CD4-positive, alpha-beta T cell treated with Interleukin-21 for 1 hour (primary cell): Measurements from ENCODE around the gene PCDHA6.
"Not testable (repeated sequence)": the region's sequence is repeated elsewhere in the genome, so short reads cannot be mapped to it uniquely, and the experiment has no call there.

Source experiments
- DNase-seq: peaks from one replicate; pipeline ENCODE4 v3.0.0-alpha.2; 2020

PCDHA6 gene, protein sequence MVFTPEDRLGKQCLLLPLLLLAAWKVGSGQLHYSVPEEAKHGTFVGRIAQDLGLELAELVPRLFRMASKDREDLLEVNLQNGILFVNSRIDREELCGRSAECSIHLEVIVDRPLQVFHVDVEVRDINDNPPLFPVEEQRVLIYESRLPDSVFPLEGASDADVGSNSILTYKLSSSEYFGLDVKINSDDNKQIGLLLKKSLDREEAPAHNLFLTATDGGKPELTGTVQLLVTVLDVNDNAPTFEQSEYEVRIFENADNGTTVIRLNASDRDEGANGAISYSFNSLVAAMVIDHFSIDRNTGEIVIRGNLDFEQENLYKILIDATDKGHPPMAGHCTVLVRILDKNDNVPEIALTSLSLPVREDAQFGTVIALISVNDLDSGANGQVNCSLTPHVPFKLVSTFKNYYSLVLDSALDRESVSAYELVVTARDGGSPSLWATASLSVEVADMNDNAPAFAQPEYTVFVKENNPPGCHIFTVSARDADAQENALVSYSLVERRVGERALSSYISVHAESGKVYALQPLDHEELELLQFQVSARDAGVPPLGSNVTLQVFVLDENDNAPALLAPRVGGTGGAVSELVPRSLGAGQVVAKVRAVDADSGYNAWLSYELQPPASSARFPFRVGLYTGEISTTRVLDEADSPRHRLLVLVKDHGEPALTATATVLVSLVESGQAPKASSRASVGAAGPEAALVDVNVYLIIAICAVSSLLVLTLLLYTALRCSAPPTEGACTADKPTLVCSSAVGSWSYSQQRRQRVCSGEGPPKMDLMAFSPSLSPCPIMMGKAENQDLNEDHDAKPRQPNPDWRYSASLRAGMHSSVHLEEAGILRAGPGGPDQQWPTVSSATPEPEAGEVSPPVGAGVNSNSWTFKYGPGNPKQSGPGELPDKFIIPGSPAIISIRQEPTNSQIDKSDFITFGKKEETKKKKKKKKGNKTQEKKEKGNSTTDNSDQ

DNA sequence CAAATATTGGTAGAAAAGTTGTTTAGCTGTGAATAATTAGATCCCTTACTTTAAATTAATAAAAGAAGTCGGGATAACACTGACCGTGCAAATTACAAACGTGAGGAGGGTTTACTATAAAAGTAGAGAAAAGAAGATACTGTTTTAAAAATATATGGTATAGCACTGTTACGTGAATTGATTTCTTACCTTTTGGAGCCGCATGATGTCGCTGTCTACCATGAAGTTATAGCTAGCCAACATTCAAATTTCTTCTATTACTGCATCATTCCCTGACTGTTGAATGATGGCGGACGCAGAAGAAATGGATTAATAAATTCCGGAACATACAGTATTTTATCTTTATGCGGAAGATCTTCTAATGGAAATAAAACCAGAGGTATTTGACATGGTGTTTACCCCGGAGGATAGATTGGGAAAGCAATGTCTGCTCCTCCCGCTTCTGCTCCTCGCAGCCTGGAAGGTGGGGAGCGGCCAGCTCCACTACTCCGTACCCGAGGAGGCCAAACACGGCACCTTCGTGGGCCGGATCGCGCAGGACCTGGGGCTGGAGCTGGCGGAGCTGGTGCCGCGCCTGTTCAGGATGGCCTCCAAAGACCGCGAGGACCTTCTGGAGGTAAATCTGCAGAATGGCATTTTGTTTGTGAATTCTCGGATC lies at the start of gene PCDHA6:
PCDHA6 (plus strand) TSS at position 257 of the 658 bp plus-strand sequence; CDS start at position 389, 132 bp downstream.
- DNase-seq: no peak

DNA sequence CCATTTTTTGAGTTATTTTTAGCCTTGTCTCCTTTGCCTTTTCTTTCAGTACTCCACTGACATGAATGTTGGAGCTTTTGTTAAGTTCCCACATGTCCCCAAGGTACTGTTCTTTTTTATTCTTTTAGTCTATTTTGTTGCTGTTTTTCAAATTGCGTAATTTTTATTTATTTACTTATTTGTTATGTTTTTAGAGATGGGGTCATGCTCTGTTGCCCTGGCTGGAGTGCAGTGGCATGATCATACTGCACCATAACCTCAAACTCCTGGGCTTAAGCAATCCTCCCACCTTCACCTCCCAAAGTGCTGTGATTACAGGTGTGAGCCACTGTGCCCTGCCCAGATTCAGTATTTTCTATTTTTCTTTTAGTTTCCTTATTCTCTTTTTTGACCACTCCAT lies 47.2 kb upstream of the PCDHA6 start:
- DNase-seq: no peak

DNA sequence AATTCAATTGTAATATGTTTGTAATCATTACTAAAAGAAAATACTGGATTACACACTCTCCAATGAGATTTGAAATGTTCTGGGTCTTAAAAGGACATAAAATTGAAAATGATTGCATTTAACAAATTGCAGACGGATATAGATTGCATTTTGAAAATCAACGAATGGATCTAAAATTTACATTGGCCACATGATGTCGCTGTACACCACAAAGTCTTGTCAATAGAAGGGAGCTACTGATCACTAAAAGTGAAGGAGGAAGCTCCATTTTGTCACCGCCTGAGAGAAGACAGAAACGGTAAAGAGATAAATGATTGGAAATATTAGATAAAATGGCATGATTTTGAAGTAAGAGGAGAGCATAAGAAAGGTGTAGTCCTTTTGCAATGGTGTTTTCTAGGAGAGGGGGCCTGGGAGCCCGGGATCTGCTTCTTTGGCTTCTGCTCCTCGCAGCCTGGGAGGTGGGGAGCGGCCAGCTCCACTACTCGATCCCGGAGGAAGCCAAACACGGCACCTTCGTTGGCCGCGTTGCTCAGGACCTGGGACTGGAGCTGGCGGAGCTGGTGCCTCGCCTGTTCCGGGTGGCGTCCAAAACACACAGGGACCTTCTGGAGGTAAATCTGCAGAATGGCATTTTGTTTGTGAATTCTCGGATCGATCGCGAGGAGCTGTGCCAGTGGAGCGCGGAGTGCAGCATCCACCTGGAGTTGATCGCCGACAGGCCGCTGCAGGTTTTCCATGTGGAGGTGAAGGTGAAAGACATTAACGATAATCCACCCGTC lies 41.7 kb upstream of the PCDHA6 start, which contains the start of gene PCDHA1:
PCDHA1 (plus strand) TSS at position 236 of the 782 bp plus-strand sequence.
- no peak for DNase-seq

DNA sequence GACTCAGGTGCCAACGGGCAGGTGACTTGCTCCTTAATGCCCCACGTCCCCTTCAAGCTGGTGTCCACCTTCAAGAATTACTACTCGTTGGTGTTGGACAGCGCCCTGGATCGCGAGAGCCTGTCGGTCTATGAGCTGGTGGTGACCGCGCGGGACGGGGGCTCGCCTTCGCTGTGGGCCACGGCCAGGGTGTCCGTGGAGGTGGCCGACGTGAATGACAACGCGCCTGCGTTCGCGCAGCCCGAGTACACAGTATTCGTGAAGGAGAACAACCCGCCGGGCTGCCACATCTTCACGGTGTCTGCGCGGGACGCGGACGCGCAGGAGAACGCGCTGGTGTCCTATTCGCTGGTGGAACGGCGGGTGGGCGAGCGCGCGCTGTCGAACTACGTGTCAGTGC lies 40.3 kb upstream of the PCDHA6 start:
- DNase-seq: not testable (repeated sequence)

DNA sequence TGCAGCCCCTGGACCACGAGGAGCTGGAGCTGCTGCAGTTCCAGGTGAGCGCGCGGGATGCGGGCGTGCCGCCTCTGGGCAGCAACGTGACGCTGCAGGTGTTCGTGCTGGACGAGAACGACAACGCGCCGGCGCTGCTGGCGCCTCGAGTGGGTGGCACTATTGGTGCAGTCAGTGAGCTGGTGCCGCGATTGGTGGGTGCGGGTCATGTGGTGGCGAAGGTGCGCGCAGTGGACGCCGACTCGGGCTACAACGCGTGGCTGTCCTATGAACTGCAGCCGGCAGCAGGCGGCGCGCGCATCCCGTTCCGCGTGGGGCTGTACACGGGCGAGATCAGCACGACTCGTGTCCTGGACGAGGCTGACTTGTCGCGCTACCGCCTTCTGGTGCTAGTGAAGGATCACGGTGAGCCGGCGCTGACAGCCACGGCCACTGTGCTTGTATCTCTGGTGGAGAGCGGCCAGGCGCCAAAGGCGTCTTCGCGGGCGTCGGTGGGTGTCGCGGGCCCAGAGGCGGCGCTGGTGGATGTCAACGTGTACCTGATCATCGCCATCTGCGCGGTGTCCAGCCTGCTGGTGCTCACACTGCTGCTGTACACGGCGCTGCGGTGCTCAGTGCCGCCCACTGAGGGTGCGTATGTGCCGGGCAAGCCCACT lies 39.8 kb upstream of the PCDHA6 start:
- not testable (repeated sequence) for DNase-seq

DNA sequence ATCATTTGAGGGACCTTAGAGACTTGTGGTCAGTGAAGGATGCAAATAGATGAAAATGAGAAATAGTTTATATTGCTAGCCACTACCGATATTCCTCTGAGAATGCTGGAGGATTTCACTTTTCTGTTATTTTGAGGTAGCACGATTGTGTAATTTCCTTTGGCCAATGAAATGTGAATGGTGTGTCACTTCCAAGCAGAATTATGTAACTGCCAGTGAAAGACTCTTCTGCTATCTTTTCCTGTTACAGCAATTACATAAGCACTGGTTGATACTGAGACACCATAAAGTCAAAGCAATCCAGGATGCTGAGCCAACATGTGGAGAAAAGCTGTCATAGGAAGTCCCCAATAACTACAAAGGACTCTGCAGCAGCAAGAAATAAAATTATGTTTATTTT lies 36.7 kb upstream of the PCDHA6 start:
- no peak for DNase-seq

DNA sequence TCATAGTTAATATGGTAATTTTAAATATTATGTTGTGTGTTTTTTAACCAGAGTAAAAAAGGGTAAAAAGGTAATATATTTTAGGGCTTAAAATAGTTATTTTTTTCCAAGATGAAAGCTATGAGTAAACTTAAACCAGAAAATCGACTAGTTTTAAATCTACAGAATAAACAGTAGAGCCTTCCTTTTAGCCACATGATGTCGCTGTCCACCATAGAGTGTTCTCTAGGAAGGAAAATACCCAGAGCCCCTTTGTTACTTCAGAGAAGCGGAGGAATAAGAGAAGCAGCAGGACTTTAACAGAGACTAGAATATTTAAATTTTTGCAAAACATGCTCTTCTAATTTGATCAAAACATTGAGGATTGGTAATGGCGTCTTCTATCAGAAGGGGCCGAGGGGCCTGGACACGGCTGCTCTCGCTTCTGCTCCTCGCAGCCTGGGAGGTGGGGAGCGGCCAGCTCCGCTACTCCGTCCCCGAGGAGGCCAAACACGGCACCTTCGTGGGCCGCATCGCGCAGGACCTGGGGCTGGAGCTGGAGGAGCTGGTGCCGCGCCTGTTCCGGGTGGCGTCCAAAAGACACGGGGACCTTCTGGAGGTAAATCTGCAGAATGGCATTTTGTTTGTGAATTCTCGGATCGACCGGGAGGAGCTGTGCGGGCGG lies 33.0 kb upstream of the PCDHA6 start, which contains the start of gene PCDHA2:
PCDHA2 (plus strand) TSS at position 258 of the 664 bp plus-strand sequence.
- DNase-seq: no peak

DNA sequence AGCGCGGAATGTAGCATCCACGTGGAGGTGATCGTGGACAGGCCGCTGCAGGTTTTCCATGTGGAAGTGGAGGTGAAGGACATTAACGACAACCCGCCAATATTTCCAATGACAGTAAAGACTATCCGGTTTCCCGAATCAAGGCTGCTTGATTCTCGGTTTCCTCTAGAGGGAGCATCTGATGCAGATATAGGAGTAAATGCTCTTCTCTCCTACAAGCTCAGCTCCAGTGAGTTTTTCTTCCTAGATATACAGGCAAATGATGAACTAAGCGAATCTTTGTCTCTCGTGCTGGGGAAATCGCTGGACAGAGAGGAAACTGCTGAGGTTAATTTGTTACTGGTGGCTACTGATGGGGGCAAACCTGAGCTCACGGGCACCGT lies 32.5 kb upstream of the PCDHA6 start:
- DNase-seq: no peak

DNA sequence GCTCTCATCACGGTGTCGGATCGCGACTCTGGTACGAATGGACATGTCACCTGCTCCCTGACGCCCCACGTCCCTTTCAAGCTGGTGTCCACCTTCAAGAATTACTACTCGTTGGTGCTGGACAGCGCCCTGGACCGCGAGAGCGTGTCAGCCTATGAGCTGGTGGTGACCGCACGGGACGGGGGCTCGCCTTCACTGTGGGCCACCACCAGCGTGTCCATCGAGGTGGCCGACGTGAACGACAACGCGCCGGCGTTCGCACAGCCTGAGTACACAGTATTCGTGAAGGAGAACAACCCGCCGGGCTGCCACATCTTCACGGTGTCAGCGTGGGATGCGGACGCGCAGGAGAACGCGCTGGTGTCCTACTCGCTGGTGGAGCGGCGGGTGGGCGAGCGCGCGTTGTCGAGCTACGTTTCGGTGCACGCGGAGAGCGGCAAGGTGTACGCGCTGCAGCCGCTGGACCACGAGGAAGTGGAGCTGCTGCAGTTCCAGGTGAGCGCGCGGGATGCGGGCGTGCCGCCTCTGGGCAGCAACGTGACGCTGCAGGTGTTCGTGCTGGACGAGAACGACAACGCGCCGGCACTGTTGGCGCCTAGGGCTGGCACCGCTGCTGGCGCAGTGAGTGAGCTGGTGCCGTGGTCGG lies 31.6 kb upstream of the PCDHA6 start:
- DNase-seq: not testable (repeated sequence)

DNA sequence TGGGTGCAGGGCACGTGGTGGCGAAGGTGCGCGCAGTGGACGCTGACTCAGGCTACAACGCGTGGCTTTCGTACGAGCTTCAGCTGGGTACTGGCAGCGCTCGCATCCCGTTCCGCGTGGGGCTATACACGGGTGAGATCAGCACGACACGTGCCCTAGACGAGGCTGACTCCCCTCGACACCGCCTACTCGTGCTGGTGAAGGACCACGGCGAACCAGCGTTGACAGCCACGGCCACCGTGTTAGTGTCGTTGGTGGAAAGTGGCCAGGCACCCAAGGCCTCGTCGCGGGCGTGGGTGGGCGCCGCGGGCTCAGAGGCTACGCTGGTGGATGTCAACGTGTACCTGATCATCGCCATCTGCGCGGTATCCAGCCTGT lies 31.1 kb upstream of the PCDHA6 start:
- no peak for DNase-seq

DNA sequence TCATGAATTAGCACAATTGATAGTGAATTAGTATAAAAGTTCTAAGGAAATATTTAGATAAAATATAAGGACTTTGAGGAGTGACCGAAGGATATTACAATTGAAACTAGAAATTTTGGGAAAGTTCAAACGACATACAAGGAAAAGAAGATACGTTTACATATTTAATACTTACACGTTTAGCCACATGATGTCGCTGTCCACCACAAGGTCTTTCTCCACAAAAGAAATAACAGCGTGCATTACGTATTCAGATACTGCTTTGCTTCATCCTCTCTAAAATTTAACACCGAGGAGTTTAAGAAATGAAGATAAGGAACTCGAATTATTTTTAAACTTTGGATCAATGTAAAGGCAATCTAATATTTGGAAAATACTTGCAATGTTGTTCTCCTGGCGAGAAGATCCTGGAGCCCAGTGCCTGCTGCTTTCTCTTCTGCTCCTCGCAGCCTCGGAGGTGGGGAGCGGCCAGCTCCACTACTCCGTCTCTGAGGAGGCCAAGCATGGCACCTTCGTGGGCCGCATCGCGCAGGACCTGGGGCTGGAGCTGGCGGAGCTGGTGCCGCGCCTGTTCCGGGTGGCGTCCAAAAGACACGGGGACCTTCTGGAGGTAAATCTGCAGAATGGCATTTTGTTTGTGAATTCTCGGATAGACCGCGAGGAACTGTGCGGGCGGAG lies 26.8 kb upstream of the PCDHA6 start, which contains the start of gene PCDHA3:
PCDHA3 (plus strand) TSS at position 242 of the 678 bp plus-strand sequence.
- DNase-seq: no peak

DNA sequence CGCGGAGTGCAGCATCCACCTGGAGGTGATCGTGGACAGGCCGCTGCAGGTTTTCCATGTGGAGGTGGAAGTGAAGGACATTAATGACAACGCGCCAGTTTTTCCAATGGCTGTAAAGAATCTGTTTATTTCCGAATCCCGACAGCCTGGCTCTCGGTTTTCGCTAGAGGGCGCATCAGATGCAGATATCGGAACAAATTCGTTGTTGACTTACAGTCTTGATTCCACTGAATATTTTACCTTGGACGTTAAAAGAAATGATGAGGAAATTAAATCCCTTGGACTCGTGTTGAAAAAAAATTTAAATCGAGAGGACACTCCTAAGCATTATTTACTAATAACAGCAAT lies 26.3 kb upstream of the PCDHA6 start:
- DNase-seq: no peak

DNA sequence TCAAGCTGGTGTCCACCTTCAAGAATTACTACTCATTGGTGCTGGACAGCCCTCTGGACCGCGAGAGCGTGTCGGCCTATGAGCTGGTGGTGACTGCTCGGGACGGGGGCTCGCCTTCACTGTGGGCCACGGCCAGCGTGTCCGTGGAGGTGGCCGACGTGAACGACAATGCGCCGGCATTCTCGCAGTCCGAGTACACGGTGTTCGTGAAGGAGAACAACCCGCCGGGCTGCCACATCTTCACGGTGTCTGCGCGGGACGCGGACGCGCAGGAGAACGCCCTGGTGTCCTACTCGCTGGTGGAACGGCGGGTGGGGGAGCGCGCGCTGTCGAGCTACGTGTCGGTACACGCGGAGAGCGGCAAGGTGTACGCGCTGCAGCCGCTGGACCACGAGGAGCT lies 25.4 kb upstream of the PCDHA6 start:
- not testable (repeated sequence) for DNase-seq

DNA sequence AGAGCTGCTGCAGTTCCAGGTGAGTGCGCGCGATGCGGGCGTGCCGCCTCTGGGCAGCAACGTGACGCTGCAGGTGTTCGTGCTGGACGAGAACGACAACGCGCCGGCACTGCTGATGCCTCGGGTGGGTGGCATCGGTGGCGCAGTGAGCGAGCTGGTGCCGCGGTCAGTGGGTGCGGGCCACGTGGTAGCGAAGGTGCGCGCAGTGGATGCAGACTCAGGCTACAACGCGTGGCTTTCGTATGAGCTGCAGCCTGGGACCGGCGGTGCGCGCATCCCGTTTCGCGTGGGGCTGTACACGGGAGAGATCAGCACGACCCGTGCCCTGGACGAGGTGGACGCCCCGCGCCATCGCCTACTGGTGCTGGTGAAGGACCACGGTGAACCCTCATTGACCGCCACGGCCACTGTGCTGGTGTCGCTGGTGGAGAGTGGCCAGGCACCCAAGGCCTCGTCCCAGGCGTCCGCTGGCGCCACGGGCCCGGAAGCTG lies 24.9 kb upstream of the PCDHA6 start:
- no peak for DNase-seq

DNA sequence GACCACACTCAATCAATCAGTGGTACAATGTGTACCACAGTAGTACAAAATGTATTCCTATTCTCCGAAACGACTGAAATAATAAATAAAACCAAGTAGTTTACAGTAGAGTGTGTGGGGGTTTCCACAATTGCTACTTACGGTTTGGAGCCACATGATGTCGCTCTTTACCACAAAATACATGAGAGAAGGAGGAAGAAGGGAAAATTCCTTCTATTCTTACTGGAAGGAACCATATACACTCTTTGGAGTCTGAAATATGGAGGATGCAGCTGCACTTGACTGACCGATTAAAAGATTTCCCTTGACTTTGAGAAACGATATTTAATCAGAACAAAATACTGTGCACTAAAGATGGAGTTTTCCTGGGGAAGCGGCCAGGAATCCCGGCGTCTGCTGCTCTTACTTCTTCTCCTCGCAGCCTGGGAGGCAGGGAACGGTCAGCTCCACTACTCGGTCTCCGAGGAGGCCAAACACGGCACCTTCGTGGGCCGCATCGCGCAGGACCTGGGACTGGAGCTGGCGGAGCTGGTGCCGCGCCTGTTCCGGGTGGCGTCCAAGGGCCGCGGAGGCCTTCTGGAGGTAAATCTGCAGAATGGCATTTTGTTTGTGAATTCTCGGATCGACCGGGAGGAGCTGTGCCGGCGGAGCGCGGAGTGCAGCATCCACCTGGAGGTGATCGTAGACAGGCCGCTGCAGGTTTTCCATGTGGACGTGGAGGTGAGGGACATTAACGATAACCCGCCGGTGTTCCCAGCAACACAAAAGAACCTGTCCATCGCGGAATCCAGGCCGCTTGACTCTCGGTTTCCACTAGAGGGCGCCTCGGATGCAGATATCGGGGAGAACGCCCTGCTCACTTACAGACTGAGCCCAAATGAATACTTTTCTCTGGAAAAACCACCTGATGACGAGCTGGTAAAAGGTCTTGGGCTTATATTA lies 20.7 kb upstream of the PCDHA6 start, which contains the start of gene PCDHA4:
PCDHA4 (plus strand) TSS at position 235 of the 942 bp plus-strand sequence.
- no peak for DNase-seq

DNA sequence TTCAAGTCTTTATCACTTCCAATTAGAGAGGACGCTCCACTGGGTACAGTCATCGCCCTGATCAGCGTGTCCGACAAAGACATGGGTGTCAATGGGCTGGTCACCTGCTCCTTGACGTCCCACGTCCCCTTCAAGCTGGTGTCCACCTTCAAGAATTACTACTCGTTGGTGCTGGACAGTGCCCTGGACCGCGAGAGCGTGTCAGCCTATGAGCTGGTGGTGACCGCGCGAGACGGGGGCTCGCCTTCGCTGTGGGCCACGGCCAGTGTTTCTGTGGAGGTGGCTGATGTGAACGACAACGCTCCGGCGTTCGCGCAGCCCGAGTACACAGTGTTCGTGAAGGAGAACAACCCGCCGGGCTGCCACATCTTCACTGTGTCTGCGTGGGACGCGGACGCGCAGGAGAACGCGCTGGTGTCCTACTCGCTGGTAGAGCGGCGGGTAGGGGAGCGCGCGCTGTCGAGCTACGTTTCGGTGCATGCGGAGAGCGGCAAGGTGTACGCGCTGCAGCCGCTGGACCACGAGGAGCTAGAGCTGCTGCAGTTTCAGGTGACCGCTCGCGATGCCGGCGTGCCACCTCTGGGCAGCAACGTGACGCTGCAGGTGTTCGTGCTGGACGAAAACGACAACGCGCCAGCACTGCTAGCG lies 19.4 kb upstream of the PCDHA6 start:
- DNase-seq: not testable (repeated sequence)

DNA sequence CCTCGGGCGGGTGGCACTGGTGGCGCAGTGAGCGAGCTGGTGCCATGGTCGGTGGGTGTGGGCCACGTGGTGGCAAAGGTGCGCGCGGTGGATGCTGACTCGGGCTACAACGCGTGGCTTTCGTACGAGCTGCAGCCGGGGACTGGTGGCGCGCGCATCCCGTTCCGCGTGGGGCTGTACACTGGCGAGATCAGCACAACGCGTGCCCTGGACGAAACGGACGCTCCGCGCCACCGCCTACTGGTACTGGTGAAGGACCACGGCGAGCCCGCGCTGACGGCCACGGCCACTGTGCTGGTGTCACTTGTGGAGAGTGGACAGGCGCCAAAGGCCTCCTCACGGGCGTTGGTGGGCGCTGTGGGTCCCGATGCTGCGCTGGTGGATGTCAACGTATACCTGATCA lies 18.9 kb upstream of the PCDHA6 start:
- DNase-seq: no peak
